Activated CD8-positive, alpha-beta T cell treated with anti-CD3 and anti-CD28 coated beads for 36 hours (primary cell): ENCODE data around the gene ACTL7B. TPM values are rescaled to one million over a fixed set of nuclear protein-coding genes. Genes with fewer than 3 reads are reported as not detected.

Experiments
- ATAC-seq: fragments of 200-7000 bp; cut with Tn5 transposase; one replicate; pipeline ENCODE4 v1.10.0; 2021; ENCODE audit warnings: mild to moderate bottlenecking, moderate library complexity
- CTCF ChIA-PET: fragments of 350-600 bp; sonication (Branson Sonifier 250); formaldehyde crosslinking; loops from one replicate; lab custom pipeline; 2021; ENCODE audit warnings: antibody characterized with exemption; lab: Charles Lee
- POLR2A ChIA-PET: fragments of 350-600 bp; sonication (Branson Sonifier 250); formaldehyde crosslinking; loops from one replicate; lab custom pipeline; 2021; ENCODE audit warnings: antibody characterized with exemption; lab: Charles Lee
- DNase-seq: peaks from one replicate; pipeline ENCODE4 v3.0.0-alpha.2; 2020
- H3K27ac Mint-ChIP-seq: one replicate; pipeline ENCODE4 v1.8.0; 2021; ENCODE audit warnings: mild to moderate bottlenecking, mixed read lengths
- H3K27me3 Mint-ChIP-seq: one replicate; pipeline ENCODE4 v1.8.0; 2021; ENCODE audit warnings: mixed read lengths
- H3K36me3 Mint-ChIP-seq: one replicate; pipeline ENCODE4 v1.8.0; 2021; ENCODE audit warnings: low read depth, mixed read lengths
- H3K4me1 Mint-ChIP-seq: one replicate; pipeline ENCODE4 v1.8.0; 2021; ENCODE audit warnings: low read depth, mixed read lengths
- H3K4me3 Mint-ChIP-seq: one replicate; pipeline ENCODE4 v1.8.0; 2021; ENCODE audit warnings: mild to moderate bottlenecking, moderate library complexity, mixed read lengths
- H3K9me3 Mint-ChIP-seq: one replicate; pipeline ENCODE4 v1.8.0; 2021; ENCODE audit warnings: mixed read lengths
- CTCF ChIP-seq: fragments of 200-600 bp; IDR thresholded peaks from one replicate; pipeline ENCODE4 v1.8.0; 2022; ENCODE audit warnings: antibody characterized with exemption, mild to moderate bottlenecking
- intact Hi-C: fragments of 100-400 bp; cut with micrococcal nuclease; formaldehyde crosslinking; loops from one replicate; pipeline ENCODE4 v1.10.0; 2022
- total RNA-seq, 2 experiments: library from RNA; stranded (reverse); gene quantifications; one replicate each; pipeline ENCODE4 v1.2.3, GENCODE V29; 2021

The ACTL7B gene
- total RNA-seq, 2 experiments from 2014 or later = not detected

GRCh38 chr9:108834959-108835665 lies 20.7 kb downstream of the ACTL7B start:
- no peak for ATAC-seq
- no peaks in the 10 kb centered on the region for H3K27me3 Mint-ChIP-seq
- intact Hi-C loops = no loop called here
- DNase-seq = no peak
- H3K27ac Mint-ChIP-seq = no peak overlapping the region
- no peaks in the 10 kb centered on the region for H3K36me3 Mint-ChIP-seq
- no peaks in the 10 kb centered on the region for H3K9me3 Mint-ChIP-seq
- TF ChIP-seq CTCF = no peak
- POLR2A ChIA-PET = no interaction called here
- H3K4me1 Mint-ChIP-seq = no peaks in the 10 kb centered on the region
- CTCF ChIA-PET = no interaction called here
- H3K4me3 Mint-ChIP-seq = no peak overlapping the region

GRCh38 chr9:108832179-108832500 lies 23.6 kb downstream of the ACTL7B start:
- ATAC-seq = no peak
- H3K27ac Mint-ChIP-seq = no peak overlapping the region
- no peaks in the 10 kb centered on the region for H3K9me3 Mint-ChIP-seq
- intact Hi-C loops = no loop called here
- ChIA-PET CTCF (no interaction called here), POLR2A (no interaction called here)
- H3K4me1 Mint-ChIP-seq = no peaks in the 10 kb centered on the region
- H3K4me3 Mint-ChIP-seq = no peak overlapping the region
- TF ChIP-seq CTCF = no peak
- H3K36me3 Mint-ChIP-seq = no peaks in the 10 kb centered on the region
- no peak for DNase-seq
- H3K27me3 Mint-ChIP-seq = peaks cover 1% of the 10 kb centered on the region

- DNase-seq (no peak), ATAC-seq (no peak)
- Mint-ChIP-seq H3K27ac (no peak overlapping the region), H3K9me3 (no peaks in the 10 kb centered on the region), H3K36me3 (no peaks in the 10 kb centered on the region), H3K4me1 (no peaks in the 10 kb centered on the region), H3K27me3 (peaks cover 1% of the 10 kb centered on the region), H3K4me3 (no peak overlapping the region)
- POLR2A ChIA-PET = no interaction called here
- CTCF ChIA-PET = no interaction called here
- TF ChIP-seq CTCF = no peak
- intact Hi-C loops = no loop called here
Observed at GRCh38 chr9:108831496-108832178, 24.1 kb downstream of the ACTL7B start.

GRCh38 chr9:108830272-108830671 lies 25.5 kb downstream of the ACTL7B start:
- CTCF ChIA-PET = no interaction called here
- ATAC-seq (no peak), DNase-seq (no peak)
- intact Hi-C loops = no loop called here
- Mint-ChIP-seq H3K4me3 (no peak overlapping the region), H3K27me3 (peaks cover 1% of the 10 kb centered on the region), H3K4me1 (no peaks in the 10 kb centered on the region), H3K9me3 (no peaks in the 10 kb centered on the region), H3K36me3 (no peaks in the 10 kb centered on the region), H3K27ac (no peak overlapping the region)
- TF ChIP-seq CTCF = no peak
- POLR2A ChIA-PET = interaction anchor here (0.6 kb wide), 1 partner anchor 97 kb away, joined by 3 read pairs; no protein-coding TSS in a partner anchor

- intact Hi-C loops = no loop called here
- ATAC-seq = no peak
- peaks cover 9% of the 10 kb centered on the region for H3K9me3 Mint-ChIP-seq
- CTCF ChIA-PET = no interaction called here
- peaks cover 1% of the 10 kb centered on the region for H3K27me3 Mint-ChIP-seq
- H3K4me1 Mint-ChIP-seq = no peaks in the 10 kb centered on the region
- DNase-seq = no peak
- POLR2A ChIA-PET = no interaction called here
- no peak for TF ChIP-seq CTCF
- H3K27ac Mint-ChIP-seq = no peak overlapping the region
- H3K4me3 Mint-ChIP-seq = no peak overlapping the region
- H3K36me3 Mint-ChIP-seq = peaks cover 3% of the 10 kb centered on the region
Observed at GRCh38 chr9:108823829-108824228, 32.0 kb downstream of the ACTL7B start.
